Measurements from ENCODE around the gene CHD1.

- TF ChIP-seq CTCF (conservative IDR thresholded peaks at IDR 0.05; ENCODE audit: low read length) (no peak), EZH2phosphoT487 (IDR thresholded peaks at IDR 0.05; ENCODE audit: borderline replicate concordance) (no peak)
These were observed 36.4 kb upstream of the CHD1 start for GRCh38 chr5:98965226-98965625.
